ENCODE measurements around the gene JARID2. TPM values are rescaled to one million over a fixed set of nuclear protein-coding genes. Genes with fewer than 3 reads are reported as not detected.

Gene JARID2
- total RNA-seq, 2 experiments from 2014 or later: 19.0 to 19.5 TPM

- POLR2A ChIA-PET: interaction anchor here (0.6 to 1.3 kb wide), 8 partner anchors 9 to 508 kb away, joined by 3 to 10 read pairs (median 4); no protein-coding TSS in a partner anchor
- peak overlapping the region; percentile 64; the same call in 1 of the 2 replicates for H2AFZ ChIP-seq (ENCODE audit: low read length)
- H3K27ac ChIP-seq (ENCODE audit: low read depth, low read length, poor library complexity, severe bottlenecking): peak overlapping the region; percentile 5
These were observed 1.0 kb downstream of the JARID2 start for GRCh38 chr6:15246666-15247499.

GRCh38 chr6:15247500-15248450, 1.9 kb downstream of the JARID2 start:
- Histone ChIP-seq H3K27ac (ENCODE audit: low read depth, low read length, poor library complexity, severe bottlenecking) (peak overlapping the region; percentile 48), H3K4me1 (ENCODE audit: insufficient read depth, low read length, poor library complexity, severe bottlenecking) (peaks cover 48% of the 10 kb centered on the region), H3K4me3 (ENCODE audit: low read depth, low read length, poor library complexity, severe bottlenecking) (peak overlapping the region; percentile 80), H3K9me3 (ENCODE audit: low read length) (no peaks in the 10 kb centered on the region), H3K79me2 (ENCODE audit: insufficient read depth, low read depth, low read length) (peaks cover 53% of the 10 kb centered on the region; the same call in 1 of the 2 replicates), H2AFZ (ENCODE audit: low read length) (peak overlapping the region; percentile 36; the same call in 1 of the 2 replicates), H3K9me2 (ENCODE audit: insufficient read depth, low read length) (no peaks in the 10 kb centered on the region), H3K36me3 (ENCODE audit: insufficient read depth, low read length) (no peaks in the 10 kb centered on the region), H3K4me2 (ENCODE audit: low read length) (peak overlapping the region; percentile 97), H4K20me1 (ENCODE audit: insufficient read depth, low read length) (peaks cover 27% of the 10 kb centered on the region; the same call in 1 of the 2 replicates)
- peak; percentile 72 for DNase-seq (ENCODE audit: low spot score)
- TF ChIP-seq, protein P1, sequence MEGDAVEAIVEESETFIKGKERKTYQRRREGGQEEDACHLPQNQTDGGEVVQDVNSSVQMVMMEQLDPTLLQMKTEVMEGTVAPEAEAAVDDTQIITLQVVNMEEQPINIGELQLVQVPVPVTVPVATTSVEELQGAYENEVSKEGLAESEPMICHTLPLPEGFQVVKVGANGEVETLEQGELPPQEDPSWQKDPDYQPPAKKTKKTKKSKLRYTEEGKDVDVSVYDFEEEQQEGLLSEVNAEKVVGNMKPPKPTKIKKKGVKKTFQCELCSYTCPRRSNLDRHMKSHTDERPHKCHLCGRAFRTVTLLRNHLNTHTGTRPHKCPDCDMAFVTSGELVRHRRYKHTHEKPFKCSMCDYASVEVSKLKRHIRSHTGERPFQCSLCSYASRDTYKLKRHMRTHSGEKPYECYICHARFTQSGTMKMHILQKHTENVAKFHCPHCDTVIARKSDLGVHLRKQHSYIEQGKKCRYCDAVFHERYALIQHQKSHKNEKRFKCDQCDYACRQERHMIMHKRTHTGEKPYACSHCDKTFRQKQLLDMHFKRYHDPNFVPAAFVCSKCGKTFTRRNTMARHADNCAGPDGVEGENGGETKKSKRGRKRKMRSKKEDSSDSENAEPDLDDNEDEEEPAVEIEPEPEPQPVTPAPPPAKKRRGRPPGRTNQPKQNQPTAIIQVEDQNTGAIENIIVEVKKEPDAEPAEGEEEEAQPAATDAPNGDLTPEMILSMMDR (conservative IDR thresholded peaks at IDR 0.05; ENCODE audit: low read length): 0 out of 2 replicates have a peak, but pooled peaks have one; percentile 38
- TF ChIP-seq EZH2phosphoT487 (IDR thresholded peaks at IDR 0.05; ENCODE audit: borderline replicate concordance, low read depth, low read length): no peak
- ChIA-PET CTCF (ENCODE audit: unreplicated experiment) (no interaction called here), POLR2A (interaction anchor here (0.6 to 1.3 kb wide), 9 partner anchors 8 to 509 kb away, joined by 3 to 10 read pairs (median 3); no protein-coding TSS in a partner anchor)
- BruUV-seq (replicated peaks): no TSS peak
- intact Hi-C loops (cut with micrococcal nuclease; ENCODE audit: unreplicated experiment): loop anchor here (5.0 kb wide), 5 partner anchors 410 to 1120 kb away; no protein-coding TSS in a partner anchor

More at GRCh38 chr6:15246666-15247499, 1.0 kb downstream of the JARID2 start:
- TSS peak; percentile 76 for BruUV-seq (replicated peaks)
- Histone ChIP-seq H3K4me1 (ENCODE audit: insufficient read depth, low read length, poor library complexity, severe bottlenecking) (peaks cover 39% of the 10 kb centered on the region), H3K36me3 (ENCODE audit: insufficient read depth, low read length) (no peaks in the 10 kb centered on the region), H3K9me3 (ENCODE audit: low read length) (no peaks in the 10 kb centered on the region), H4K20me1 (ENCODE audit: insufficient read depth, low read length) (peaks cover 24% of the 10 kb centered on the region; the same call in 1 of the 2 replicates), H3K4me2 (ENCODE audit: low read length) (peak overlapping the region; percentile 97), H3K9me2 (ENCODE audit: insufficient read depth, low read length) (no peaks in the 10 kb centered on the region), H3K4me3 (ENCODE audit: low read depth, low read length, poor library complexity, severe bottlenecking) (peak overlapping the region; percentile 80), H3K79me2 (ENCODE audit: insufficient read depth, low read depth, low read length) (peaks cover 44% of the 10 kb centered on the region; the same call in 1 of the 2 replicates)
- no peak for TF ChIP-seq EZH2phosphoT487 (IDR thresholded peaks at IDR 0.05; ENCODE audit: borderline replicate concordance, low read depth, low read length)
- TF ChIP-seq, protein P1 (conservative IDR thresholded peaks at IDR 0.05; ENCODE audit: low read length): no peak
- CTCF ChIA-PET (ENCODE audit: unreplicated experiment): no interaction called here
- DNase-seq (ENCODE audit: low spot score): no peak
- intact Hi-C loops (cut with micrococcal nuclease; ENCODE audit: unreplicated experiment): loop anchor here (5.0 kb wide), 5 partner anchors 410 to 1120 kb away; no protein-coding TSS in a partner anchor
